ES-I3 (cell line): ENCODE results near the gene MVP.

Source experiments
- H3K36me3 ChIP-seq: 2 replicates; pipeline ENCODE4 v1.6.1; 2013; ENCODE audit warnings: mild to moderate bottlenecking, low read length, control low read depth, moderate library complexity; ENCODE audit not compliant: insufficient read depth
- H3K4me1 ChIP-seq: 2 replicates; pipeline ENCODE4 v1.6.1; 2013; ENCODE audit warnings: mild to moderate bottlenecking, control low read depth, low read length; ENCODE audit not compliant: insufficient read depth
- H3K9ac ChIP-seq: 2 replicates; pipeline ENCODE4 v1.6.1; 2013; ENCODE audit warnings: low read depth, mild to moderate bottlenecking, low read length, moderate library complexity
- H3K9me3 ChIP-seq: 2 replicates; pipeline ENCODE4 v1.6.1; 2013; ENCODE audit warnings: mild to moderate bottlenecking, low read length, moderate library complexity; ENCODE audit not compliant: control insufficient read depth, insufficient read depth

Gene MVP

DNA sequence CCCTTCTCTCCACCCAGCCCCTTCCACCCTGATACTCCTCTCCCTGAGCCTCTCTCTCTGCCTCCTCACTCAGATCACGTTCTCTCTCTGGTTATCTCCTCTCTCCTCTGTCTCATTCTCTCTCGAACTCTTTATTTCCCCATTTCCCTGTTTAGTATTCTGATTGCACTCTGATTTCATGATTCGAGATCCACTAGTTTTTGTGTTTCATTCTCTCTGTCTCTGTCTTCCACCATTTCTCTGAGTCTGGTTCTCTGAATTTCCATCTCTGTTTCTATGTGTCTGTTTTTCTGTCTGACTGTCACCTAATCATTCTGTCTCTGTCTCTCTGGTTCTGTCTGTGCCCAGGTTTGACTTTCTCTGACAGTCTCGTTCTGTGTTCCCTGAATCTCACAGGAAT is 77.1 kb downstream of the MVP start:
- no peaks in the 10 kb centered on the region; the same call in none of the 2 replicates for H3K4me1 ChIP-seq
- no peak overlapping the region for H3K9ac ChIP-seq
- no peaks in the 10 kb centered on the region for H3K36me3 ChIP-seq
- H3K9me3 ChIP-seq, result no peaks in the 10 kb centered on the region
